GM19239 (cell line): ENCODE results near the gene PDIA4.
"Not testable (repeated sequence)": the region's sequence is repeated elsewhere in the genome, so short reads cannot be mapped to it uniquely, and the experiment has no call there.

ENCODE experiments used
- DNase-seq: peaks from one replicate; pipeline ENCODE4 v3.0.0; 2011; ENCODE audit warnings: low spot score; ENCODE audit not compliant: insufficient read length
- FAIRE-seq: peaks from 2 replicates; lab custom pipeline; 2011; peaks lifted over from hg19 to GRCh38; lab: Jason Lieb, UNC

Gene PDIA4

GRCh38 chr7:149028346-149029109 lies at the start of gene PDIA4:
Gene PDIA4, minus strand, starts transcription at chr7:149028505. Its CDS starts 97 bp downstream, at chr7:149028408.
- FAIRE-seq: peak; percentile 96

GRCh38 chr7:149077594-149077993 lies 49.3 kb upstream of the PDIA4 start:
- DNase-seq: no peak
- no peak for FAIRE-seq

More at GRCh38 chr7:149028346-149029109, at the start of gene PDIA4:
- DNase-seq: peak; percentile 95

GRCh38 chr7:149075286-149075685 lies 47.0 kb upstream of the PDIA4 start:
- no peak for FAIRE-seq
- no peak for DNase-seq

GRCh38 chr7:149074116-149074885 lies 46.0 kb upstream of the PDIA4 start:
- DNase-seq (no peak), FAIRE-seq (no peak)

GRCh38 chr7:149072438-149072775 lies 44.1 kb upstream of the PDIA4 start:
- no peak for FAIRE-seq
- DNase-seq: no peak

GRCh38 chr7:149071641-149072437 lies 43.5 kb upstream of the PDIA4 start:
- no peak for FAIRE-seq

GRCh38 chr7:149071182-149071635 lies 42.9 kb upstream of the PDIA4 start:
- no peak for FAIRE-seq
- DNase-seq: no peak

More at GRCh38 chr7:149071641-149072437, 43.5 kb upstream of the PDIA4 start:
- DNase-seq: no peak

GRCh38 chr7:149070372-149071125 lies 42.2 kb upstream of the PDIA4 start:
- DNase-seq: no peak
- no peak for FAIRE-seq

GRCh38 chr7:149067869-149068268 lies 39.6 kb upstream of the PDIA4 start:
- FAIRE-seq (no peak), DNase-seq (no peak)

- FAIRE-seq: no peak
These were observed 35.2 kb upstream of the PDIA4 start for GRCh38 chr7:149063476-149063875.

GRCh38 chr7:149062217-149062899 lies 34.1 kb upstream of the PDIA4 start:
- DNase-seq, FAIRE-seq: not testable (repeated sequence)

More at GRCh38 chr7:149063476-149063875, 35.2 kb upstream of the PDIA4 start:
- DNase-seq: no peak

GRCh38 chr7:149060156-149060555 lies 31.9 kb upstream of the PDIA4 start:
- DNase-seq (no peak), FAIRE-seq (no peak)

GRCh38 chr7:149053885-149054284 lies 25.6 kb upstream of the PDIA4 start:
- FAIRE-seq (no peak), DNase-seq (no peak)

GRCh38 chr7:149053384-149053783 lies 25.1 kb upstream of the PDIA4 start:
- DNase-seq (no peak), FAIRE-seq (no peak)

GRCh38 chr7:149050941-149051340 lies 22.6 kb upstream of the PDIA4 start:
- DNase-seq: no peak

GRCh38 chr7:149048805-149049204 lies 20.5 kb upstream of the PDIA4 start:
- DNase-seq: no peak
- FAIRE-seq: no peak

More at GRCh38 chr7:149050941-149051340, 22.6 kb upstream of the PDIA4 start:
- FAIRE-seq: no peak

- DNase-seq (no peak), FAIRE-seq (no peak)
These were observed 18.1 kb upstream of the PDIA4 start for GRCh38 chr7:149046416-149046815.

- no peak for FAIRE-seq
- no peak for DNase-seq
These were observed 15.6 kb upstream of the PDIA4 start for GRCh38 chr7:149043936-149044335.

GRCh38 chr7:149041350-149041749 lies 13.0 kb upstream of the PDIA4 start:
- FAIRE-seq (no peak), DNase-seq (no peak)
